Measurements from ENCODE around the gene TRIM13.
A peak's percentile ranks its signal among the peaks of the same experiment; 100 is the strongest.
"Not testable (repeated sequence)": the region's sequence is repeated elsewhere in the genome, so short reads cannot be mapped to it uniquely, and the experiment has no call there.

The TRIM13 gene

DNA sequence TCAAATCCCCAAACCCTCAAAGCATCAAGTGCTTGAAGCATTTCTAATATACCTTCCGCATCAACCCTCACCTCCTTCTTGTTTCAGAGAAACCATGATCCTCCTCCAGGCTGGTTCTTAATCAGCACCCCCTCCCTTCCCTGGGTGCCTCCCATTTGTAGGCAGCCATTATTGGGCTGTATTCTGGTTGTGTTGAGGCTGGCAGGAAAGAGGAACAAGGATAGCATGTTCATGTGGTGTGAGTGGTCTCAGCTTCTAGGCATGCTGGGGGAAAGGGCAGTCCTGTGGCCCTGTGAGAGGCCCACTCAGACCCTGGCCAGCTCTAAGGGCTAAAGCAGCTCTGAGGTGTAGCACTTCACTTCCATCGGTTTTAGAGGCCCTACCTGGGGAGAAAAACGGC lies 18.9 kb upstream of the TRIM13 start:
- Histone ChIP-seq H3K27me3 (ENCODE audit: control insufficient read depth, insufficient read depth, low read length) (no peaks in the 10 kb centered on the region), H3K36me3 (ENCODE audit: control insufficient read depth, insufficient read depth, low read length) (no peaks in the 10 kb centered on the region), H3K9me3 (ENCODE audit: control insufficient read depth, low read length) (no peaks in the 10 kb centered on the region), H3K4me1 (ENCODE audit: control insufficient read depth, insufficient read depth, low read length) (no peaks in the 10 kb centered on the region), H3K4me3 (ENCODE audit: low read length) (no peak overlapping the region), H3K9ac (ENCODE audit: low read length) (no peak overlapping the region)

DNA sequence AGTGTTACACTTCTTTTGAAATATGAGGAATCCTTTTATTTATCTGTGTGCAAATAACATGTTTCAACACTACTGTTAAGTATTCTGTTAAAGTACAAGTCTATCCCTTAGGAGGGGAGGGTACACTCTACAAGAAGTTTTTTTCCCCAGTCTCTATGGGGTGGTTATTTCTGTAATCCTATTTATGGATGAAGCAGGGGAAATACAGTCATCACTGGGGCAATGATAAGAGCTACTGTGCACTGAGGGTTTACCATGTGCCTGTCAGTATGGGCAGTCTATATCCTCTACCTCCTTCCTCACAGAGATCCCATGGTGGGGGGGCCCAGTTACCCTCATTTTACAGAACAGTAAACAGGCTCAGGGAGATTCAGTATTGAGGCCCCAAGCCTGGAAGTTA lies 16.6 kb upstream of the TRIM13 start:
- no peaks in the 10 kb centered on the region for H3K9me3 ChIP-seq (ENCODE audit: control insufficient read depth, low read length)
- H3K4me3 ChIP-seq (ENCODE audit: low read length): no peak overlapping the region
- H3K36me3 ChIP-seq (ENCODE audit: control insufficient read depth, insufficient read depth, low read length): no peaks in the 10 kb centered on the region
- no peak overlapping the region for H3K9ac ChIP-seq (ENCODE audit: low read length)
- no peaks in the 10 kb centered on the region for H3K27me3 ChIP-seq (ENCODE audit: control insufficient read depth, insufficient read depth, low read length)
- no peaks in the 10 kb centered on the region for H3K4me1 ChIP-seq (ENCODE audit: control insufficient read depth, insufficient read depth, low read length)

DNA sequence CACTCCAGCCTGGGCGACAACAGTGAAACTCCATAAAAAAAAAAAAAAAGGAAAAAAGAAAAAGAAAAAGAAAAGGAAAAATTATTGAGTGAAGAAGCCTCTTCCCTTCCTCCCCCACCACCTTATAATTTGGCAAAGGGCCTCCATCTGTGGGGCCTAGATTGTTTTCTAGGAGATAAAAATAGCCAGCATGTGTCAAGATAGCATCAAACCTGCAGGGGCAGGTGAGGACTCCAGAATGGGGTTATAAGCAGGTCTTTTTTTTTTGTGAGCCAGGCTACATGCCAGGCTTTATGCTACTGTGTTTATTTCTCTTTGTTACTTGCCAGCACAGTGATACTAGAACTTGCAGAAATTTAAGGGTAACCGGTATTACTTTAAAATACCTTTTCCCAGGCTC lies 11.7 kb upstream of the TRIM13 start:
- Histone ChIP-seq H3K9me3 (ENCODE audit: control insufficient read depth, low read length) (no peaks in the 10 kb centered on the region), H3K4me3 (ENCODE audit: low read length) (no peak overlapping the region), H3K9ac (ENCODE audit: low read length) (no peak overlapping the region), H3K27me3 (ENCODE audit: control insufficient read depth, insufficient read depth, low read length) (no peaks in the 10 kb centered on the region), H3K4me1 (ENCODE audit: control insufficient read depth, insufficient read depth, low read length) (no peaks in the 10 kb centered on the region), H3K36me3 (ENCODE audit: control insufficient read depth, insufficient read depth, low read length) (no peaks in the 10 kb centered on the region)

DNA sequence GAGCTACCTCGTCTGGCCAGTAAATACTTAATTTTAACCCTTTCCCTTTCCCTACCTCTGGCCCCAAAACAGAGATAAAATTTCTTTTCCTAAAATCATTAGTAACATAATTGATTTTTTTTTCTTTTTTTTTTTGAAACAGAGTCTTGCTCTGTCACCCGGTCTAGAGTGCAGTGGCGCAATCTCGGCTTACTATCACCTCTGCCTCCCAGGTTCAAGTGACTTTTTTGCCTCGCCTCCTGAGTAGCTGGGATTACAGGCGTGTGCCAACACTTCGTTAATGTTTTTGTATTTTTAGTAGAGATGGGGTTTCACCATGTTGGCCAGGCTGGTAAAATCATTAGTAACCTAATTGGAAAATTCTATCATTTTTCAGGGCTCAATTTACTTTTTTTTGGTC lies 10.4 kb upstream of the TRIM13 start:
- Histone ChIP-seq H3K4me1 (ENCODE audit: control insufficient read depth, insufficient read depth, low read length) (no peaks in the 10 kb centered on the region), H3K4me3 (ENCODE audit: low read length) (no peak overlapping the region), H3K9me3 (ENCODE audit: control insufficient read depth, low read length) (no peaks in the 10 kb centered on the region), H3K36me3 (ENCODE audit: control insufficient read depth, insufficient read depth, low read length) (no peaks in the 10 kb centered on the region), H3K27me3 (ENCODE audit: control insufficient read depth, insufficient read depth, low read length) (no peaks in the 10 kb centered on the region), H3K9ac (ENCODE audit: low read length) (no peak overlapping the region)

DNA sequence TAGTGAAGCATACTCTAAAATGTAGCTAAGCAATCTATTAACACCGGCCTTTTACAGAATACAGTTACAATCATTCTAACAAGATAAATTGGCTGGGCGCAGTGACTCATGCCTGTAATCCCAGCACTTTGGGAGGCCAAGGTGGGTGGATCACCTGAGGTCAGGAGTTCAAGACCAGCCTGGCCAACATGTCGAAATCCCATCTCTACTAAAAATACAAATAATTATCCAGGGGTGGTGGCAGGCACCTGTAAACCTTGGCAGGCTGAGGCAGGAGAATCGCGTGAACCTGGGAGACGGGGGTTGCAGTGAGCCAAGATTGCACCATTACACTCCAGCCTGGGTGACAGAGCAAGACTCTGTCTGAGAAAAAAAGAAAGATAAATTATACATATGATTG lies 6.2 kb upstream of the TRIM13 start:
- not testable (repeated sequence) for H3K4me3 ChIP-seq (ENCODE audit: low read length); H3K9me3 ChIP-seq (ENCODE audit: control insufficient read depth, low read length); H3K36me3 ChIP-seq (ENCODE audit: control insufficient read depth, insufficient read depth, low read length); H3K27me3 ChIP-seq (ENCODE audit: control insufficient read depth, insufficient read depth, low read length); H3K4me1 ChIP-seq (ENCODE audit: control insufficient read depth, insufficient read depth, low read length); H3K9ac ChIP-seq (ENCODE audit: low read length)

DNA sequence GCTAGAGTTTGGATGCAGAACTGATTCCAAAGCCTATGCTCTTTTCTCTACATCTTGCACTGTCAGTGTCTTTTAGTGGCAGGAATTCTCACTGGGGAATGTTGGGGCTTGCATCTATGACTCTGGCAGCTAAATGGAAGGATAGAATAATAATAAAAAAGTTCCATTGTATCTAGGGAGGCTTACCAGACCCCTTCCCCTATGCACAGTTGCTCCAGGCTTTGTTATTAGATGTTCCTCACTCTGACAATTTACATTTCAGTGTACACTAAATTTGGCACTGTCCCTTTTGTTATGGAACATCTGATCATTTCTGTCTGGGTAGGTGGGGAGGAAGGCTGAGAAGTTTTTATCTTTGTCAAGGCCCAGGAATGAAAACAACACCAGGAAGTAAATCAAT lies 3.7 kb upstream of the TRIM13 start:
- Histone ChIP-seq H3K4me3 (ENCODE audit: low read length) (no peak overlapping the region), H3K36me3 (ENCODE audit: control insufficient read depth, insufficient read depth, low read length) (no peaks in the 10 kb centered on the region), H3K4me1 (ENCODE audit: control insufficient read depth, insufficient read depth, low read length) (peaks cover 5% of the 10 kb centered on the region), H3K9me3 (ENCODE audit: control insufficient read depth, low read length) (no peaks in the 10 kb centered on the region), H3K9ac (ENCODE audit: low read length) (no peak overlapping the region), H3K27me3 (ENCODE audit: control insufficient read depth, insufficient read depth, low read length) (no peaks in the 10 kb centered on the region)

DNA sequence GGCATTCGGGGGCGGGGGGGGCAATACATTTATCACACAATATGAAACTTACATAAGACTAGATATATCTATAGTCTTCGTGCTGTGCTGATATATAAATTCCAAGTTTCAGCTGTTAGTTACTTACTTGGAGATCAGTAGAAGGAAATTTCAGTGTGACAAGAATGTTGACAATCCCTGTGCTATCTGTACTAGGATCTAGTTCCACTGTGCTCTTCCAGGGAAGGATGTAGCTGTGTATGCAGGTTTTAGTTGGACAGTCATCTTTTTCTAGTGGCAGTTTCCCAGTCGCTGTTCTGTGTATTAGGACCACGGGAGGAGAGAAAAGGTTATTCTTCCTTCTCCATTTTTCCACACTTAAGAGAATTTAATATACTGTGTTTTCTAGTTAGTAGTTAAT lies 3.2 kb upstream of the TRIM13 start:
- Histone ChIP-seq H3K9ac (ENCODE audit: low read length) (no peak overlapping the region), H3K4me3 (ENCODE audit: low read length) (no peak overlapping the region), H3K4me1 (ENCODE audit: control insufficient read depth, insufficient read depth, low read length) (peaks cover 7% of the 10 kb centered on the region), H3K36me3 (ENCODE audit: control insufficient read depth, insufficient read depth, low read length) (no peaks in the 10 kb centered on the region), H3K27me3 (ENCODE audit: control insufficient read depth, insufficient read depth, low read length) (no peaks in the 10 kb centered on the region), H3K9me3 (ENCODE audit: control insufficient read depth, low read length) (no peaks in the 10 kb centered on the region)

DNA sequence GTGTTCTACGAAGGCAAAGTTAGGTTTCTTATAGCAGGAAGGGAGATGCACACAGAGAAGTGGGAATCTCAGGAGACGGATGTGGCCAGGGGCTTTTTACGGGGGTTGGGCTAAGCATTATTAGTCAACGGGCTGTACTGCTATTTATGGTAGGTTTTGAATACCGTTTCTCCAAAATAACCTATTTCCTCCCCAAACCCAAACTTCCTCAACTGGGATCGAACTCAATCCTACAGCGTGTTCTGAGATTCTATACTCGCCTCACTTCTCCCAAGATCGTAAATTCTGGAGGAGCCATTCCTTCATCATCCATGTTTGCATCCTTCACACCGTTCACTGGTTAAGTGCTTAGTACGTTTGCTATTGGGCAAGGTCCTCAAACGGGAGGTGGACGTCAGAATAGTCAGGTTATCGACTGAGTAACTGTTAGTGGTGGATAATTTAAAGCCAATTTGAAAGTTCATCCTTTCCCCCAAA lies 1.2 kb upstream of the TRIM13 start:
- H3K9ac ChIP-seq (ENCODE audit: low read length): peak overlapping the region; percentile 90

DNA sequence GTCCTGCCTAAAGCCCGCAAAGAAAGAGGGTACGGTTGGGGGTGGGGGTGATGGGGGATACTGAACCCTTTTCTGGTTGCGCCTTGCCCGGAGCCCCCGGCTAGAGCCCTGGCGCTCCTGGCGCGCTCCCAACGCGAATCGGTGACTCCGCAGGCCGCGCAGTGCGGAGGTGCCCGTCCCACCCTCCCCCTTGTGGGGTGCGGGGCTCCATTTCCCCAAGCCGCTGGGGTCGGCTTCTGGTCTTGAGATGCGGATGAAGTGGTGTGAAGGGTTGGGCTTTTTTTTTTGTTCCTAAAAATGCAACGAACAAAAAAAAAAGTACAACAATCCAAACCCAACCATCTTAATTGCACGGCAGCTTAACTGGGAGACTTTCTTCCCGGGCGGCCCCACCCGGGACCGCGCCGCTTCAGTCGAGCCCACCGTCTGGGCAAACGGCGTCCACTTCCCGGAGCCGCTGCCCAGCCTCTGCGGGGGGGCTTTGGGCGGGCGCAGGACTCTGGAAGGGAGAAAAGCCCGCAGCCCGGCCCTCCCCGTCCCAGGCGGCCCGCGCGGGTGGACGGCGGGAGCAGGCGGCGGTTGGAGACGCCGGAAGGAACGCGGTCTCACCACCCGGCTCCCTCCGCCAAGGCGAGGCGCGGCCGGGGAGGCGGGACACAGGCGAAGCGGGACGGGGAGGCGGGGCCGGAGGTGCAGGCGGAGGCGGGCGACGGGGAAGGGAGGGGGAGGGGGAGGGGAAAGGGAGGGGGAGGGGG lies 504 bp upstream of the TRIM13 start:
- peak overlapping the region; percentile 90 for H3K9ac ChIP-seq (ENCODE audit: low read length)
- no peaks in the 10 kb centered on the region for H3K9me3 ChIP-seq (ENCODE audit: control insufficient read depth, low read length)
- peak overlapping the region; percentile 65 for H3K4me3 ChIP-seq (ENCODE audit: low read length)
- no peaks in the 10 kb centered on the region for H3K27me3 ChIP-seq (ENCODE audit: control insufficient read depth, insufficient read depth, low read length)
- peaks cover 18% of the 10 kb centered on the region for H3K4me1 ChIP-seq (ENCODE audit: control insufficient read depth, insufficient read depth, low read length)
- H3K36me3 ChIP-seq (ENCODE audit: control insufficient read depth, insufficient read depth, low read length): no peaks in the 10 kb centered on the region

More for the DNA sequence above, 1.2 kb upstream of the TRIM13 start:
- Histone ChIP-seq H3K4me1 (ENCODE audit: control insufficient read depth, insufficient read depth, low read length) (peaks cover 18% of the 10 kb centered on the region), H3K9me3 (ENCODE audit: control insufficient read depth, low read length) (no peaks in the 10 kb centered on the region), H3K27me3 (ENCODE audit: control insufficient read depth, insufficient read depth, low read length) (no peaks in the 10 kb centered on the region), H3K36me3 (ENCODE audit: control insufficient read depth, insufficient read depth, low read length) (no peaks in the 10 kb centered on the region), H3K4me3 (ENCODE audit: low read length) (peak overlapping the region; percentile 65)

DNA sequence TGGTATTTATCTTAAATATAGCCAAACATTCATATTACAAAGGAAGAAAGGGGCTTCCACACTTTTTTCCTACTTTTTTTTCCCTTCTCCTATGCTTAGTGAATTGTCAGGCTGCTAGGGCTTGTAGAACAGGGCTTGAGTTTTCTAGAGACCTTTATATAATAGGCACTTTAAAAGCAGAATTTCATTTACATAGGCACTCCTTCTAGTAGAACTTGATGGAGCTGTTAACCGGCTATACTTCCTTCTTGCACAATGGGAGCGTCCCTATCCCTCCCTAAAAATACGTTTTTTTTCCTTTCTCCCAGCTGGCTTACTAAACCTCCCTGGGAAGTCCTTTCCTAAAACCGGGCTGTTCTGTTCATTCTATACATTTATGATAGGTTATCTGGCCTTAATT lies 1.1 kb downstream of the TRIM13 start:
- H3K4me1 ChIP-seq (ENCODE audit: control insufficient read depth, insufficient read depth, low read length): peaks cover 18% of the 10 kb centered on the region
- peak overlapping the region; percentile 94 for H3K9ac ChIP-seq (ENCODE audit: low read length)
- no peaks in the 10 kb centered on the region for H3K36me3 ChIP-seq (ENCODE audit: control insufficient read depth, insufficient read depth, low read length)
- H3K9me3 ChIP-seq (ENCODE audit: control insufficient read depth, low read length): no peaks in the 10 kb centered on the region
- no peak overlapping the region for H3K4me3 ChIP-seq (ENCODE audit: low read length)
- no peaks in the 10 kb centered on the region for H3K27me3 ChIP-seq (ENCODE audit: control insufficient read depth, insufficient read depth, low read length)

DNA sequence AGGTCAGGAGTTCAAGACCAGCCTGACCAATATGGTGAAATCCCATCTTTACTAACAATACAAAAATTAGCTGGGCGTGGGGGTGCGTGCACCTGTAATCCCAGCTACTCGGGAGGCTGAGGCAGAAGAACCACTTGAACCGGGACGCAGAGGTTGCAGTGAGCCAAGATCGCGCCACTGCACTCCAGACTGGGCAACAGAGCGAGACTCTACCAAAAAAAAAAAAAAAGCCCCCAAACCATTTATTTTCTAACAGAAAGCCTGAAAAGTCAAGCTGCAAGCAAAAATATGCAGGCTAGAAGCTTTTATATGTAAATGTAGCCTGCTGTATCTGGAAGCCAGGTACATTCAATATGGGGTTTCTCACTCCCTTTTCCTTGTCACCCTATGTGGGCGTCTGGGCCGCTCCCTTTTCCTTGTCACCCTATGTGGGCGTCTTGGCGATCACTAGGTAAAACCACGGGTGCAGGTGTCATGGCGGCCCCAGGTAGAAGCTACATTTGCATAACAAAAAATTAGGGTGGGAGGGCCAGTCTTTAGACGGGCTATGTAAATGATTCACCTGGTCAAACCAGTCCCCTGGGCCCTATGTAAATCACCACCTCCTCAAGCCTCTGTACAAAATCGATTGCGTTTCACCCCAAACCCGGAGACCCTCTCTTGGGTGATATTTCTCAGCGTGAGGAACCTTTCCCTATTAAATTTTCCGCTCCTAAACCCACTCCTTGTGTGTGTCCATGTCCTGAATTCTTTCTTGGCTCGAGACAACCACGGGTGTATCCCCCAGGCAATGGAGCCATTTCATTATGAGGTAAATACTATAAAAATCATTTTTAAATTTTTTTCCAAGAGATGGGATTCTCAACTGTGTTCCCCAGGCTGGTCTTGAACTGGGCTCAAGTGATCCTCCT lies 2.1 kb downstream of the TRIM13 start:
- no peak overlapping the region for H3K4me3 ChIP-seq (ENCODE audit: low read length)

DNA sequence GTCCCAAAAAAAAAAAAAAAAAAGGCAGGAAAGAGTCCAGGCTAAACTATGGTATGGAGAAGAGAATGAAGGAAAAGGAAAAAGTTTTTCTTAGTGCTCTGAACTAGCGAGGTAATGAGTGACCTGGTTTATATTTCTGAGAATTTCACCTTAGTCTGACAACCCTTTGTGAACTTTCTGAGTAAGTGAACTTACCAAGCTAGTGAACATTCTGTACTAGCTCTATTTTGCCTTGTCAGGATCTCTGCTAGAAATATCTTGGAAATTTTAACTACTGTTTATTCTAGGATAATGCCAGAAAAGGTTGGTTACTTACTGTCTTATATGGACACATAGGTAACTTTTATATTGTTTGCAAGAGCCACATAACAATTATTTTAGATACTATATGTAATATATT lies 4.4 kb downstream of the TRIM13 start:
- no peaks in the 10 kb centered on the region for H3K9me3 ChIP-seq (ENCODE audit: control insufficient read depth, low read length)
- no peak overlapping the region for H3K9ac ChIP-seq (ENCODE audit: low read length)
- H3K4me1 ChIP-seq (ENCODE audit: control insufficient read depth, insufficient read depth, low read length): peaks cover 13% of the 10 kb centered on the region
- H3K27me3 ChIP-seq (ENCODE audit: control insufficient read depth, insufficient read depth, low read length): no peaks in the 10 kb centered on the region
- no peaks in the 10 kb centered on the region for H3K36me3 ChIP-seq (ENCODE audit: control insufficient read depth, insufficient read depth, low read length)
- no peak overlapping the region for H3K4me3 ChIP-seq (ENCODE audit: low read length)

More for the DNA sequence above, 2.1 kb downstream of the TRIM13 start:
- no peaks in the 10 kb centered on the region for H3K27me3 ChIP-seq (ENCODE audit: control insufficient read depth, insufficient read depth, low read length)
- H3K9ac ChIP-seq (ENCODE audit: low read length): no peak overlapping the region
- no peaks in the 10 kb centered on the region for H3K36me3 ChIP-seq (ENCODE audit: control insufficient read depth, insufficient read depth, low read length)
- H3K4me1 ChIP-seq (ENCODE audit: control insufficient read depth, insufficient read depth, low read length): peaks cover 18% of the 10 kb centered on the region
- H3K9me3 ChIP-seq (ENCODE audit: control insufficient read depth, low read length): no peaks in the 10 kb centered on the region

All from mucosa of stomach (tissue), 1 donor.